SK-N-SH (cell line): ENCODE data around the gene KCNJ5. TPM values are rescaled to one million over a fixed set of nuclear protein-coding genes. Genes with fewer than 3 reads are reported as not detected.

ENCODE experiments used
- CTCF ChIA-PET: fragments of 300-600, 350-600 bp; formaldehyde crosslinking; extraction: SDS; loops from one replicate; lab custom pipeline; 2021; lab: Yijun Ruan, JAX
- POLR2A ChIA-PET: fragments of 350-600 bp; sonication (Branson Sonifier 250); formaldehyde crosslinking; extraction: SDS; loops from one replicate; lab custom pipeline; 2020; ENCODE audit warnings: antibody characterized with exemption, inconsistent platforms; lab: Yijun Ruan, JAX
- DNase-seq: peaks from one replicate; pipeline ENCODE4 v3.0.0; 2012
- H2AFZ ChIP-seq: fragments of 200-600 bp; sonication (generic); 2 replicates; pipeline ENCODE4 v1.8.1; 2016; ENCODE audit warnings: antibody characterized with exemption, mild to moderate bottlenecking, low read depth
- H3F3A ChIP-seq: fragments of 200-600 bp; sonication (generic); replicated peaks from 2 replicates; pipeline ENCODE3; 2016; ENCODE audit warnings: antibody characterized with exemption, mild to moderate bottlenecking; ENCODE audit not compliant: insufficient read depth
- H3K27ac ChIP-seq, 2 experiments: fragments of 200-500 bp in 1 of 2; fragments of 200-600 bp in 1 of 2; sonication (Bioruptor generic) in 1 of 2; sonication (generic), shearing (Covaris generic) in 1 of 2; 2 replicates each; pipeline versions ENCODE4 v1.5.1 to v1.6.1; 2014 to 2016; ENCODE audit warnings: low read depth in 2 of 2, inconsistent platforms in 1 of 2, low read length in 1 of 2, mild to moderate bottlenecking in 1 of 2, mixed read lengths in 1 of 2
- H3K27me3 ChIP-seq: fragments of 200-600 bp; sonication (generic), shearing (Covaris generic); 2 replicates; pipeline ENCODE4 v1.6.1; 2016; ENCODE audit warnings: mixed run types; ENCODE audit not compliant: insufficient read depth
- H3K36me3 ChIP-seq, 2 experiments: fragments of 200-500 bp in 1 of 2; fragments of 200-600 bp in 1 of 2; sonication (Bioruptor generic) in 1 of 2; sonication (generic) in 1 of 2; replicated peaks in 1 of 2; 2 replicates each; pipeline versions ENCODE3 to v1.5.1; 2014 to 2016; ENCODE audit warnings: low read length in 1 of 2, mild to moderate bottlenecking in 1 of 2; ENCODE audit not compliant: insufficient read depth in 2 of 2, control insufficient read depth in 1 of 2
- H3K4me1 ChIP-seq, 2 experiments: fragments of 200-500 bp in 1 of 2; fragments of 200-600 bp in 1 of 2; sonication (Bioruptor generic) in 1 of 2; sonication (generic), shearing (Covaris generic) in 1 of 2; 2 replicates each; pipeline versions ENCODE4 v1.5.1 to v1.6.1; 2014 to 2016; ENCODE audit warnings: low read depth in 1 of 2, low read length in 1 of 2, mixed run types in 1 of 2; ENCODE audit not compliant: insufficient read depth in 2 of 2, control insufficient read depth in 1 of 2
- H3K4me2 ChIP-seq: fragments of 200-600 bp; sonication (generic), shearing (Covaris generic); 2 replicates; pipeline ENCODE4 v1.6.1; 2017; ENCODE audit warnings: mixed run types
- H3K4me3 ChIP-seq, 2 experiments: fragments of 200-500 bp in 1 of 2; fragments of 200-600 bp in 1 of 2; sonication (Bioruptor generic) in 1 of 2; sonication (generic), shearing (Covaris generic) in 1 of 2; 2 replicates each; pipeline versions ENCODE4 v1.5.1 to v1.8.1; 2014 to 2016; ENCODE audit warnings: low read depth in 2 of 2, inconsistent platforms in 1 of 2, low read length in 1 of 2, mild to moderate bottlenecking in 1 of 2, mixed read lengths in 1 of 2, moderate library complexity in 1 of 2
- H3K79me2 ChIP-seq: fragments of 200-600 bp; sonication (generic); 2 replicates; pipeline ENCODE4 v1.8.1; 2017; ENCODE audit warnings: mild to moderate bottlenecking; ENCODE audit not compliant: insufficient read depth
- H3K9ac ChIP-seq: fragments of 200-600 bp; sonication (generic); 2 replicates; pipeline ENCODE4 v1.6.1; 2017; ENCODE audit warnings: mixed run types
- H3K9me2 ChIP-seq: fragments of 200-600 bp; sonication (generic); 2 replicates; pipeline ENCODE4 v1.6.1; 2017; ENCODE audit warnings: mixed run types
- H3K9me3 ChIP-seq: fragments of 200-600 bp; sonication (generic); 2 replicates; pipeline ENCODE4 v1.6.1; 2017; ENCODE audit warnings: mixed run types, mild to moderate bottlenecking, moderate library complexity
- H4K20me1 ChIP-seq: fragments of 200-600 bp; sonication (generic); 2 replicates; pipeline ENCODE4 v1.6.1; 2017; ENCODE audit warnings: mild to moderate bottlenecking, mixed run types; ENCODE audit not compliant: insufficient read depth
- CHD2 ChIP-seq: fragments of 150-350 bp; IDR thresholded peaks from 2 replicates; pipeline ENCODE4 v1.6.1; 2018; ENCODE audit warnings: low read length; ENCODE audit not compliant: partially characterized antibody
- ELF1 ChIP-seq: IDR thresholded peaks from 2 replicates; pipeline ENCODE4 v1.4.0; 2012
- EP300 ChIP-seq, 2 experiments: IDR thresholded peaks; 2 replicates each; pipeline versions ENCODE4 v1.4.0 to v1.6.1; 2012; ENCODE audit warnings: borderline replicate concordance in 1 of 2, low read depth in 1 of 2, low read length in 1 of 2
- FOSL2 ChIP-seq: IDR thresholded peaks from 2 replicates; pipeline ENCODE4 v1.4.0; 2012; ENCODE audit warnings: low read depth, mild to moderate bottlenecking, moderate library complexity, borderline replicate concordance
- FOXJ3 ChIP-seq: sonication (generic); formaldehyde crosslinking; IDR thresholded peaks from 2 replicates; pipeline ENCODE4 v1.5.1; 2020; ENCODE audit warnings: mild to moderate bottlenecking, missing genetic modification reagents
- JUND ChIP-seq: IDR thresholded peaks from 2 replicates; pipeline ENCODE4 v1.4.0; 2012
- MXI1 ChIP-seq: IDR thresholded peaks from 2 replicates; pipeline ENCODE4 v1.6.1; 2012; ENCODE audit warnings: mild to moderate bottlenecking, low read depth, low read length, improper control_type of control experiment
- NFIC ChIP-seq: IDR thresholded peaks from 2 replicates; pipeline ENCODE4 v1.4.0; 2012; ENCODE audit warnings: borderline replicate concordance
- NRF1 ChIP-seq: IDR thresholded peaks from 2 replicates; pipeline ENCODE4 v1.6.1; 2012; ENCODE audit warnings: low read depth, mild to moderate bottlenecking, low read length
- RAD21 ChIP-seq: IDR thresholded peaks from 2 replicates; pipeline ENCODE4 v1.6.1; 2012; ENCODE audit warnings: mild to moderate bottlenecking, low read length
- SIN3A ChIP-seq: IDR thresholded peaks from 2 replicates; pipeline ENCODE4 v1.6.1; 2012; ENCODE audit warnings: low read depth, mild to moderate bottlenecking, low read length, moderate library complexity, borderline replicate concordance
- TAF1 ChIP-seq: IDR thresholded peaks from 2 replicates; pipeline ENCODE4 v1.6.1; 2012; ENCODE audit warnings: low read depth, mild to moderate bottlenecking, low read length, moderate library complexity, borderline replicate concordance
- TCF12 ChIP-seq: IDR thresholded peaks from 2 replicates; pipeline ENCODE4 v1.4.0; 2012
- YY1 ChIP-seq: IDR thresholded peaks from 2 replicates; pipeline ENCODE4 v1.4.0; 2012; ENCODE audit warnings: low read depth, mild to moderate bottlenecking
- WGBS: methylation state at CpG from one replicate; pipeline ENCODE4 v1.1.6; 2017; ENCODE audit warnings: low lambda C conversion rate; 5-methylcytosine and 5-hydroxymethylcytosine counted together
- polyA plus RNA-seq, 3 experiments: library from polyadenylated mRNA; depleted of rRNA; stranded (reverse); fragments of >200 nt; gene quantifications; 2 replicates each; pipeline ENCODE4 v1.2.3, GENCODE V29; 2012
- TF ChIP-seq, protein P1 (sequence below): IDR thresholded peaks from 2 replicates; pipeline ENCODE4 v1.4.0; 2012; ENCODE audit warnings: low read depth, borderline replicate concordance
- TF ChIP-seq, protein P2 (sequence below): IDR thresholded peaks from 2 replicates; pipeline ENCODE4 v1.4.0; 2012; ENCODE audit warnings: low read depth, borderline replicate concordance
- TF ChIP-seq, protein P3 (sequence below): fragments of 200-600 bp; sonication (generic); IDR thresholded peaks from 2 replicates; pipeline ENCODE4 v1.6.1; 2017; ENCODE audit warnings: antibody characterized with exemption, mild to moderate bottlenecking, moderate library complexity
- TF ChIP-seq, protein P4 (sequence below): IDR thresholded peaks from 2 replicates; pipeline ENCODE4 v1.4.0; 2012; ENCODE audit warnings: low read depth

KCNJ5 gene
- polyA plus RNA-seq, 1 of the 3 experiments (the other 2 are of a cell fraction), result 0.03 TPM

DNA sequence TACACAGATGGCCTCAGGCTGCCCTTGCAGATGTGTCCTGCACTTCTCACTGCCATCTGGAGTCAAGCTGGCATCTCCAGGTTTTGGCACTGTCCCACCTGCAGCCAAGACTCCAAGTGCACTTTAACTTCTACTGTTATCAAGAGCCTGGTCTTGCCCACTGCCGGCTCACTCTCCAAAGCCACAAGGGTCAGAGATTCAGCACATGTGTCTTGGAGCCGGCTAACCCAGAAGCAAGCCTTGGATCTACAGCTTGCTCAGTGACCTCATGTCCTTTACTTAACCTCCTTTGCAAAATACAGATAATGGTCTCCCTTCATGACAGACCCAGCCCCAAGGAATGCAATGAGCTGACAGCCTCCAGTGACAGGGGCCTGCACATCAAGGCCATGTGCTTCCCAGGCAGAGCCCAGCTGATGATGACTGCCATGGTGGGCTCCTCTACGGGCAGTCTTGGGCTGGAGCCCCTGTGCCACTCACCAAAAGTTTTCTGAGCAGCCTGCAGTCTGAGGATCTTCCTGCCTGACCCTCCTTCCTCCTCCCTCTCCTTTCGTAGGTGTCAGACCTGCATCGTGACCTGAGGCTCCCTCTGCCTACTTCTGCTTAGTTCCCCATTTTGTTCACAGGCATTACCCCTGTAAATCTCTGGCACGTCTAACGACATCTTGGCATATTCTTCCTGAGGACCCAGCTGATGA, 42.5 kb downstream of the KCNJ5 start:
- DNase-seq, result no peak
- Histone ChIP-seq H3F3A (no peaks in the 10 kb centered on the region), H3K4me1 (peaks cover 0 to 12% of the 10 kb centered on the region in 2 experiments; a peak in 1 of 4 replicates), H3K36me3 (no peaks in the 10 kb centered on the region), H3K79me2 (no peaks in the 10 kb centered on the region), H3K4me2 (no peak overlapping the region), H3K9me2 (no peaks in the 10 kb centered on the region), H3K27me3 (no peaks in the 10 kb centered on the region), H2AFZ (no peak overlapping the region), H3K27ac (no peak overlapping the region)
- POLR2A ChIA-PET, result no interaction called here
- no peak for TF ChIP-seq CHD2
- no peak; the same call in 1 of the 2 replicates for TF ChIP-seq MXI1
- TF ChIP-seq YY1, result no peak
- TF ChIP-seq, protein P1, sequence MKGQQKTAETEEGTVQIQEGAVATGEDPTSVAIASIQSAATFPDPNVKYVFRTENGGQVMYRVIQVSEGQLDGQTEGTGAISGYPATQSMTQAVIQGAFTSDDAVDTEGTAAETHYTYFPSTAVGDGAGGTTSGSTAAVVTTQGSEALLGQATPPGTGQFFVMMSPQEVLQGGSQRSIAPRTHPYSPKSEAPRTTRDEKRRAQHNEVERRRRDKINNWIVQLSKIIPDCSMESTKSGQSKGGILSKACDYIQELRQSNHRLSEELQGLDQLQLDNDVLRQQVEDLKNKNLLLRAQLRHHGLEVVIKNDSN, result no peak
- TF ChIP-seq, protein P2, sequence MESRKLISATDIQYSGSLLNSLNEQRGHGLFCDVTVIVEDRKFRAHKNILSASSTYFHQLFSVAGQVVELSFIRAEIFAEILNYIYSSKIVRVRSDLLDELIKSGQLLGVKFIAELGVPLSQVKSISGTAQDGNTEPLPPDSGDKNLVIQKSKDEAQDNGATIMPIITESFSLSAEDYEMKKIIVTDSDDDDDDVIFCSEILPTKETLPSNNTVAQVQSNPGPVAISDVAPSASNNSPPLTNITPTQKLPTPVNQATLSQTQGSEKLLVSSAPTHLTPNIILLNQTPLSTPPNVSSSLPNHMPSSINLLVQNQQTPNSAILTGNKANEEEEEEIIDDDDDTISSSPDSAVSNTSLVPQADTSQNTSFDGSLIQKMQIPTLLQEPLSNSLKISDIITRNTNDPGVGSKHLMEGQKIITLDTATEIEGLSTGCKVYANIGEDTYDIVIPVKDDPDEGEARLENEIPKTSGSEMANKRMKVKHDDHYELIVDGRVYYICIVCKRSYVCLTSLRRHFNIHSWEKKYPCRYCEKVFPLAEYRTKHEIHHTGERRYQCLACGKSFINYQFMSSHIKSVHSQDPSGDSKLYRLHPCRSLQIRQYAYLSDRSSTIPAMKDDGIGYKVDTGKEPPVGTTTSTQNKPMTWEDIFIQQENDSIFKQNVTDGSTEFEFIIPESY, result no peak
- TF ChIP-seq EP300 (IDR thresholded peaks at IDR 0.05; ENCODE audit: borderline replicate concordance in 1 of 2, low read depth in 1 of 2, low read length in 1 of 2), result no peak
- TF ChIP-seq FOSL2, result no peak
- no peak for TF ChIP-seq JUND
- TF ChIP-seq NRF1, result no peak
- no peak for TF ChIP-seq TAF1
- no peak for TF ChIP-seq FOXJ3
- no peak for TF ChIP-seq TCF12
- no peak for TF ChIP-seq RAD21
- TF ChIP-seq, protein P3, sequence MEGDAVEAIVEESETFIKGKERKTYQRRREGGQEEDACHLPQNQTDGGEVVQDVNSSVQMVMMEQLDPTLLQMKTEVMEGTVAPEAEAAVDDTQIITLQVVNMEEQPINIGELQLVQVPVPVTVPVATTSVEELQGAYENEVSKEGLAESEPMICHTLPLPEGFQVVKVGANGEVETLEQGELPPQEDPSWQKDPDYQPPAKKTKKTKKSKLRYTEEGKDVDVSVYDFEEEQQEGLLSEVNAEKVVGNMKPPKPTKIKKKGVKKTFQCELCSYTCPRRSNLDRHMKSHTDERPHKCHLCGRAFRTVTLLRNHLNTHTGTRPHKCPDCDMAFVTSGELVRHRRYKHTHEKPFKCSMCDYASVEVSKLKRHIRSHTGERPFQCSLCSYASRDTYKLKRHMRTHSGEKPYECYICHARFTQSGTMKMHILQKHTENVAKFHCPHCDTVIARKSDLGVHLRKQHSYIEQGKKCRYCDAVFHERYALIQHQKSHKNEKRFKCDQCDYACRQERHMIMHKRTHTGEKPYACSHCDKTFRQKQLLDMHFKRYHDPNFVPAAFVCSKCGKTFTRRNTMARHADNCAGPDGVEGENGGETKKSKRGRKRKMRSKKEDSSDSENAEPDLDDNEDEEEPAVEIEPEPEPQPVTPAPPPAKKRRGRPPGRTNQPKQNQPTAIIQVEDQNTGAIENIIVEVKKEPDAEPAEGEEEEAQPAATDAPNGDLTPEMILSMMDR, result no peak
- no peak for TF ChIP-seq SIN3A
- TF ChIP-seq, protein P4, sequence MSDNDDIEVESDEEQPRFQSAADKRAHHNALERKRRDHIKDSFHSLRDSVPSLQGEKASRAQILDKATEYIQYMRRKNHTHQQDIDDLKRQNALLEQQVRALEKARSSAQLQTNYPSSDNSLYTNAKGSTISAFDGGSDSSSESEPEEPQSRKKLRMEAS, result no peak
- TF ChIP-seq ELF1, result no peak
- TF ChIP-seq NFIC, result no peak
- TF ChIP-seq, all 33 proteins: peak for 0
- 72% methylated on average over 5 of the region's 7 CpGs for WGBS
- Histone ChIP-seq H4K20me1 (no peaks in the 10 kb centered on the region), H3K9me3 (no peaks in the 10 kb centered on the region), H3K4me3 (no peak overlapping the region), H3K9ac (no peak overlapping the region)
- CTCF ChIA-PET, result interaction anchor here (0.8 to 34.0 kb wide), 4 partner anchors 10 to 44 kb away, joined by 3 to 872 read pairs (median 22); partner anchors contain the start of gene KCNJ5
